Naive thymus-derived CD8-positive, alpha-beta T cell (primary cell): ENCODE results near the gene MMP14. TPM values are rescaled to one million over a fixed set of nuclear protein-coding genes. Genes with fewer than 3 reads are reported as not detected.
A peak's percentile ranks its signal among the peaks of the same experiment; 100 is the strongest.

ENCODE experiments used
- ATAC-seq, 2 donors: fragments of 150-1000 bp; cut with Tn5 transposase in 1 of 2; sonication (Bioruptor Pico), chemical (Tn5 transposase) in 1 of 2; 1 replicate in 1 of 2; 2 replicates in 1 of 2; pipeline ENCODE4 v1.10.0; 2021; ENCODE audit warnings: mild to moderate bottlenecking in 2 of 2, moderate library complexity in 2 of 2
- POLR2A ChIA-PET: fragments of 350-600 bp; sonication (Branson Sonifier 250); formaldehyde crosslinking; loops from one replicate; lab custom pipeline; 2021; ENCODE audit warnings: antibody characterized with exemption; lab: Charles Lee
- DNase-seq, 10 donors: peaks; one replicate each; pipeline versions ENCODE4 v3.0.0 to v3.0.0-alpha.2; 2020 to 2022
- H3K27ac Mint-ChIP-seq, 10 donors: one replicate each; pipeline ENCODE4 v1.8.0; 2020 to 2022; ENCODE audit warnings: mild to moderate bottlenecking in 10 of 10, mixed read lengths in 10 of 10, moderate library complexity in 4 of 10, inconsistent platforms in 1 of 10
- H3K27me3 Mint-ChIP-seq, 5 donors: one replicate each; pipeline ENCODE4 v1.8.0; 2021 to 2022; ENCODE audit warnings: mixed read lengths in 5 of 5
- H3K36me3 Mint-ChIP-seq, 3 donors: one replicate each; pipeline ENCODE4 v1.8.0; 2020 to 2022; ENCODE audit warnings: mixed read lengths in 3 of 3, mild to moderate bottlenecking in 2 of 3, inconsistent platforms in 1 of 3
- H3K4me1 Mint-ChIP-seq, 4 donors: one replicate each; pipeline ENCODE4 v1.8.0; 2021 to 2022; ENCODE audit warnings: mixed read lengths in 4 of 4
- H3K4me3 Mint-ChIP-seq, 10 donors: one replicate each; pipeline ENCODE4 v1.8.0; 2020 to 2022; ENCODE audit warnings: mild to moderate bottlenecking in 10 of 10, mixed read lengths in 10 of 10, moderate library complexity in 6 of 10, inconsistent platforms in 1 of 10
- H3K9me3 Mint-ChIP-seq, 9 donors: one replicate each; pipeline ENCODE4 v1.8.0; 2020 to 2022; ENCODE audit warnings: mixed read lengths in 9 of 9, mild to moderate bottlenecking in 3 of 9, inconsistent platforms in 1 of 9, moderate library complexity in 1 of 9
- polyA plus RNA-seq, 3 donors: library from polyadenylated mRNA; unstranded; fragments of 300-500 nt; fragmentation: Illumina TruSeq; gene quantifications; one replicate each; pipeline ENCODE4 v1.2.3, GENCODE V29; 2021
- total RNA-seq, 8 experiments: library from RNA in 2 of 8; stranded (reverse) in 2 of 8; gene quantifications; one replicate each; pipeline ENCODE4 v1.2.3 and lab custom pipeline; 2021 to 2026

Gene MMP14
- total and polyA plus RNA-seq, 5 experiments from 2014 or later, result 2.5 to 3.3 TPM; not detected in 3

DNA sequence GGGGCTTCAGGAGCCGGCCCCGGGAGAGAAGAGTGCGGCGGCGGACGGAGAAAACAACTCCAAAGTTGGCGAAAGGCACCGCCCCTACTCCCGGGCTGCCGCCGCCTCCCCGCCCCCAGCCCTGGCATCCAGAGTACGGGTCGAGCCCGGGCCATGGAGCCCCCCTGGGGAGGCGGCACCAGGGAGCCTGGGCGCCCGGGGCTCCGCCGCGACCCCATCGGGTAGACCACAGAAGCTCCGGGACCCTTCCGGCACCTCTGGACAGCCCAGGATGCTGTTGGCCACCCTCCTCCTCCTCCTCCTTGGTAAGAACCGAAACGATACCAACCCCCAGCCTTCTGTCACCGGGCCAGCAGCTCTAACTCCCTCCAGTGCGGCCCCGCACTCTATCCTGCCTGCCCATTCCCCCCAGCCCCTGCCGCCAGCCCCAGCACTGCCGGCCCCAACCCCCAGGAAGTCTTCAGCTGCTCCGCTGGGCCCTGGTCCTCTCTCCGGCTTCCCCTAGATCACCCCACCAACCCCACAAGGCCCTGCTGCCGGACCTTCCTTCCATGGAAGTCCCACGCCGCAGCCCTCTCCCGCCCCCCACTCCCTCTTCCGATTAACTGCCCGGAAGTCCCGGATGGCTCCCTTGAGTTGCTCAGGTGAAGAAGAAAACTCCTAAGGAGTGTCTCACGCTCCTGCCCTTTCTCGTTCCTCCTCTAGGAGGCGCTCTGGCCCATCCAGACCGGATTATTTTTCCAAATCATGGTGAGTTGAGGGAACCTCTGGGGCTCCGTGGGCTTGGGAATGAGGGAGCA, 35.8 kb downstream of the MMP14 start:
- H3K27me3 Mint-ChIP-seq, result no peaks in the 10 kb centered on the region
- peaks cover 9 to 39% (median 31%) of the 10 kb centered on the region in 4 donors for H3K4me1 Mint-ChIP-seq
- H3K4me3 Mint-ChIP-seq, result peak overlapping the region; percentile 90 to 99 (median 94)
- POLR2A ChIA-PET, result interaction anchor here (0.6 to 7.2 kb wide), 16 partner anchors 11 to 1424 kb away, joined by 3 to 118 read pairs (median 8); partner anchors contain the start of genes MRPL52, OXA1L, RBM23 and REM2
- peak; percentile 49 to 81 (median 69) for DNase-seq
- H3K27ac Mint-ChIP-seq, result peak overlapping the region; percentile 82 to 99 (median 98)
- ATAC-seq, result peak; percentile 46 to 49
- H3K9me3 Mint-ChIP-seq, result no peaks in the 10 kb centered on the region
- peaks cover 0 to 44% (median 9%) of the 10 kb centered on the region in 3 donors for H3K36me3 Mint-ChIP-seq

DNA sequence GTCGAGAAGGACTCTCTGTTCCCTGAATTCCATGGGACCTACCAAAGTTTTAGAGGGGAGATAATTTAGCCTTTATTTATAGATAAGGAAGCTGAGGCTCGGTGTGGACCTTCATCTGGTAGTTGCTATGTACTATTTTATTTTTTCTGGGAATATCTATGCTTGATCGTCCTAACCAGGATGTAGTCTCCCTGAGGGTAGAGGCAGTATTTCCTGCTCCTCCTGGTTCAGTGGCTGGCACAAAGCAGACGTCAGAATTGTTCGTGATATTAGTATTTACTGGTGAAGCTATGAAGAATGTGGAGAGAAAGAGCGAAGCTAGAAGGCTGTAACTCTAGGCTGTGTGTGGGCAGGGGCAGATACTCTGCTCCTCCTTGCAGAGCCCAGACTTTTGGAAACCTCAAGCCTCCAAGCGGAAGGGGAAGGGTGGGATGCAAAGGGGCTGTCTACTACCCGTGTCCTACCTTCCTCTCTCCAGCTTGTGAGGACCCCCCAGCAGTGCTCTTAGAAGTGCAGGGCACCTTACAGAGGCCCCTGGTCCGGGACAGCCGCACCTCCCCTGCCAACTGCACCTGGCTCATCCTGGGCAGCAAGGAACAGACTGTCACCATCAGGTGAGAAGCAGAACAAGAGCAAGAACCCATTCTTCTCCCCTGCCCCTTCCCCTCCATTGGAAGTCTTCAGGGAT, 36.6 kb downstream of the MMP14 start:
- Mint-ChIP-seq H3K36me3 (peaks cover 0 to 52% (median 13%) of the 10 kb centered on the region in 3 donors), H3K27me3 (no peaks in the 10 kb centered on the region), H3K4me3 (peak overlapping the region; percentile 90 to 95 (median 92)), H3K4me1 (peaks cover 11 to 39% (median 31%) of the 10 kb centered on the region in 4 donors), H3K27ac (peak overlapping the region; percentile 82 to 98 (median 91)), H3K9me3 (no peaks in the 10 kb centered on the region)
- DNase-seq, result no peak
- POLR2A ChIA-PET, result interaction anchor here (0.6 to 7.2 kb wide), 16 partner anchors 12 to 1423 kb away, joined by 3 to 118 read pairs (median 6); partner anchors contain the start of genes OXA1L, RBM23 and REM2
- ATAC-seq, result no peak

DNA sequence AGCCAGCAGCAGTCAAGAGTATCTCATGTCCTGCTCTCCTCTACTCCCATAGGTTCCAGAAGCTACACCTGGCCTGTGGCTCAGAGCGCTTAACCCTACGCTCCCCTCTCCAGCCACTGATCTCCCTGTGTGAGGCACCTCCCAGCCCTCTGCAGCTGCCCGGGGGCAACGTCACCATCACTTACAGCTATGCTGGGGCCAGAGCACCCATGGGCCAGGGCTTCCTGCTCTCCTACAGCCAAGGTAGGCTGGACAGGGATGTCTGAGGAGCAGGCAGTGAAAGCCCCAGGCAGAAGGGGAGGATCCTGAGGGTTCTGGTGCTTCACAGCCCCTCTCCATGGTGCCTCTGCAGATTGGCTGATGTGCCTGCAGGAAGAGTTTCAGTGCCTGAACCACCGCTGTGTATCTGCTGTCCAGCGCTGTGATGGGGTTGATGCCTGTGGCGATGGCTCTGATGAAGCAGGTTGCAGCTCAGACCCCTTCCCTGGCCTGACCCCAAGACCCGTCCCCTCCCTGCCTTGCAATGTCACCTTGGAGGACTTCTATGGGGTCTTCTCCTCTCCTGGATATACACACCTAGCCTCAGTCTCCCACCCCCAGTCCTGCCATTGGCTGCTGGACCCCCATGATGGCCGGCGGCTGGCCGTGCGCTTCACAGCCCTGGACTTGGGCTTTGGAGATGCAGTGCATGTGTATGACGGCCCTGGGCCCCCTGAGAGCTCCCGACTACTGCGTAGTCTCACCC, 38.8 kb downstream of the MMP14 start:
- H3K27ac Mint-ChIP-seq, result no peak overlapping the region
- POLR2A ChIA-PET, result interaction anchor here (7.2 kb wide), 1 partner anchor 11 kb away, joined by 118 read pairs; the partner anchor contains the start of gene REM2
- ATAC-seq (no peak), DNase-seq (no peak)
- peaks cover 11 to 33% (median 29%) of the 10 kb centered on the region in 4 donors for H3K4me1 Mint-ChIP-seq
- peaks cover 0 to 65% (median 17%) of the 10 kb centered on the region in 3 donors for H3K36me3 Mint-ChIP-seq
- no peaks in the 10 kb centered on the region for H3K9me3 Mint-ChIP-seq
- H3K27me3 Mint-ChIP-seq, result no peaks in the 10 kb centered on the region
- peak overlapping the region in 1 of 10 donors; percentile 45 for H3K4me3 Mint-ChIP-seq

DNA sequence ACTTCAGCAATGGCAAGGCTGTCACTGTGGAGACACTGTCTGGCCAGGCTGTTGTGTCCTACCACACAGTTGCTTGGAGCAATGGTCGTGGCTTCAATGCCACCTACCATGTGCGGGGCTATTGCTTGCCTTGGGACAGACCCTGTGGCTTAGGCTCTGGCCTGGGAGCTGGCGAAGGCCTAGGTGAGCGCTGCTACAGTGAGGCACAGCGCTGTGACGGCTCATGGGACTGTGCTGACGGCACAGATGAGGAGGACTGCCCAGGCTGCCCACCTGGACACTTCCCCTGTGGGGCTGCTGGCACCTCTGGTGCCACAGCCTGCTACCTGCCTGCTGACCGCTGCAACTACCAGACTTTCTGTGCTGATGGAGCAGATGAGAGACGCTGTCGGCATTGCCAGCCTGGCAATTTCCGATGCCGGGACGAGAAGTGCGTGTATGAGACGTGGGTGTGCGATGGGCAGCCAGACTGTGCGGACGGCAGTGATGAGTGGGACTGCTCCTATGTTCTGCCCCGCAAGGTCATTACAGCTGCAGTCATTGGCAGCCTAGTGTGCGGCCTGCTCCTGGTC, 39.4 kb downstream of the MMP14 start:
- Mint-ChIP-seq H3K36me3 (peaks cover 0 to 65% (median 17%) of the 10 kb centered on the region in 3 donors), H3K27ac (peak overlapping the region in 1 of 10 donors; percentile 63), H3K9me3 (no peaks in the 10 kb centered on the region), H3K4me3 (peak overlapping the region in 1 of 10 donors; percentile 60), H3K27me3 (no peaks in the 10 kb centered on the region), H3K4me1 (peaks cover 10 to 27% (median 23%) of the 10 kb centered on the region in 4 donors)
- DNase-seq (no peak), ATAC-seq (no peak)
- POLR2A ChIA-PET, result interaction anchor here (0.5 to 7.2 kb wide), 4 partner anchors 10 to 33 kb away, joined by 3 to 118 read pairs (median 5); partner anchors contain the start of gene REM2

DNA sequence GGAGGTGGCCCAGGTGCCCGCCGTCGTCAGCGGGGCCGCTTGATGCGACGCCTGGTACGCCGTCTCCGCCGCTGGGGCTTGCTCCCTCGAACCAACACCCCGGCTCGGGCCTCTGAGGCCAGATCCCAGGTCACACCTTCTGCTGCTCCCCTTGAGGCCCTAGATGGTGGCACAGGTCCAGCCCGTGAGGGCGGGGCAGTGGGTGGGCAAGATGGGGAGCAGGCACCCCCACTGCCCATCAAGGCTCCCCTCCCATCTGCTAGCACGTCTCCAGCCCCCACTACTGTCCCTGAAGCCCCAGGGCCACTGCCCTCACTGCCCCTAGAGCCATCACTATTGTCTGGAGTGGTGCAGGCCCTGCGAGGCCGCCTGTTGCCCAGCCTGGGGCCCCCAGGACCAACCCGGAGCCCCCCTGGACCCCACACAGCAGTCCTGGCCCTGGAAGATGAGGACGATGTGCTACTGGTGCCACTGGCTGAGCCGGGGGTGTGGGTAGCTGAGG, 40.7 kb downstream of the MMP14 start:
- no peaks in the 10 kb centered on the region for H3K27me3 Mint-ChIP-seq
- H3K4me3 Mint-ChIP-seq, result no peak overlapping the region
- POLR2A ChIA-PET, result interaction anchor here (0.8 kb wide), 1 partner anchor 23 kb away, joined by 3 read pairs; no protein-coding TSS in a partner anchor
- peaks cover 0 to 65% (median 17%) of the 10 kb centered on the region in 3 donors for H3K36me3 Mint-ChIP-seq
- DNase-seq, result no peak
- H3K4me1 Mint-ChIP-seq, result peaks cover 13 to 28% (median 23%) of the 10 kb centered on the region in 4 donors
- ATAC-seq, result no peak
- peak overlapping the region in 1 of 10 donors; percentile 33 for H3K27ac Mint-ChIP-seq
- no peaks in the 10 kb centered on the region for H3K9me3 Mint-ChIP-seq

DNA sequence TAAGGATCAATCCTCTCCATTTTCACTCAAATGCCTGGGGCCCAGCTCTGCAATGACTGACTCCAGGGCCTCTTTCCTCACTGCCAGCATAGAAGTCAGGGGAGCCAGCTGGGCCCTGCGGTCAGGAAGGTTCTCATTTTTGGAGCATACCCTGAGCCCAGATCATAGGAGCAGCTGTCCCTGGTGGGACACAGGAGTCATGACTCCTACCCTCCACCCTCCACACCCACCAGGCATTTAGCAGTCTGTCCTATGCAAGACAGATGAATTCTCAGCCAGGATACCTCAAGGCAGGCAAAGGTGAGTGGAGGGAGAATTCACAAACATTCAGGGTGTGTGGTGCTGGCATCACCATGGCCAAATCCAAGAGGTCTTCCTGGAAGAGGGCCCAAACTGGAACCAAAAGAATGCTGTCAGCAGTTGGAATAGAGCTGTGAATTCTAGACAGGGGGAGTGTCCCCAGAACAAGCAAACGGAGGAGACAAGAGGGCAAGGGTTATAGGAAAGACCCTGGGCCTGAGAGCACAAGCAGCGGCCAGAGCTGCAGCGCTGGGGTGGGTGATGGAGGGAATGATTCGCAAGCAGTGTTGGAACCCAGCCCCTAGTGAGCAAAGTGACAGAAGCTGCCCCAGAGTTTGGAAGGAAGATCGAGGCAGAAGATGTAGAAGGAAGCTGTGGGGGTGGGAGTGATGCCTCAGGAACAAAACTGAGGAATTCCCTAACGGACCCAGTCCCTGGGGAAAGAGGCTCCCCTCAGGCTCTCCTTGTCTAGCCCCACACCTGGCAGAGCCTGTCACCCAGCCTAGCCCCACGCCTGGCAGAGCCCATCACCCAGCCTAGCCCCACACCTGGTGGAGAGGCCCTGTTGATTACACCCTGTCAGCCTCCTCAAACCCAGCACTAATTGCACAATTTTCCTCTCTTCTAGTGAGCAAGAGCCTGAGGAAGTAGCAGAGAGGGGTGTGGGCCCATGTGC, 42.2 kb downstream of the MMP14 start:
- Mint-ChIP-seq H3K4me1 (peaks cover 15 to 30% (median 26%) of the 10 kb centered on the region in 4 donors), H3K9me3 (no peaks in the 10 kb centered on the region), H3K4me3 (no peak overlapping the region), H3K27ac (peak overlapping the region in 6 of 10 donors; percentile 5 to 62 (median 23)), H3K36me3 (peaks cover 0 to 54% (median 13%) of the 10 kb centered on the region in 3 donors), H3K27me3 (no peaks in the 10 kb centered on the region)
- POLR2A ChIA-PET, result no interaction called here
- DNase-seq, result no peak
- ATAC-seq, result no peak

DNA sequence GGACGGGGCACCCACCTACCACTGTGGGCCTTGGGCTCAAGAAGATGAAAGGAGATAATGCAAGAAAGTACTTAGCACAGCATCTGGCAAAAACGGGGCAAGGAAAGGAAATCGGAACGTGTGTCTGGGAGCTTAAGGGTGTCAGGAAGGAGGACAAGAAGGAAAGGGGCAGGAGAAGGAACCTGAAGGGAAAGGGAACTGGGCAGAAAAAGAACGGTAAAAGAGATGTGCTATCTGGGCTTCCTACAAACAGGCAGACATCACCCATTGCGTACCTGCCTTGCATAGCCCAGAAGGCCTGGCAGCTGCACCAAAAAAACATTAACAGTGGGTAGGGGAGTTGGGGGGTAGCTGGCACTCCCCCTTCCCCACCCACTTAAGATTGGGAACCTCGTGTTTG, 45.7 kb downstream of the MMP14 start:
- ATAC-seq, result no peak
- POLR2A ChIA-PET, result interaction anchor here (0.7 to 11.2 kb wide), 5 partner anchors 9 to 37 kb away, joined by 3 to 118 read pairs (median 13); partner anchors contain the start of genes LRP10 and RBM23
- Mint-ChIP-seq H3K4me3 (no peak overlapping the region), H3K27me3 (no peaks in the 10 kb centered on the region), H3K27ac (peak overlapping the region in 9 of 10 donors; percentile 10 to 78 (median 51)), H3K9me3 (no peaks in the 10 kb centered on the region), H3K4me1 (peaks cover 18 to 41% (median 36%) of the 10 kb centered on the region in 4 donors), H3K36me3 (peaks cover 0 to 22% (median 8%) of the 10 kb centered on the region in 3 donors)
- DNase-seq, result no peak

DNA sequence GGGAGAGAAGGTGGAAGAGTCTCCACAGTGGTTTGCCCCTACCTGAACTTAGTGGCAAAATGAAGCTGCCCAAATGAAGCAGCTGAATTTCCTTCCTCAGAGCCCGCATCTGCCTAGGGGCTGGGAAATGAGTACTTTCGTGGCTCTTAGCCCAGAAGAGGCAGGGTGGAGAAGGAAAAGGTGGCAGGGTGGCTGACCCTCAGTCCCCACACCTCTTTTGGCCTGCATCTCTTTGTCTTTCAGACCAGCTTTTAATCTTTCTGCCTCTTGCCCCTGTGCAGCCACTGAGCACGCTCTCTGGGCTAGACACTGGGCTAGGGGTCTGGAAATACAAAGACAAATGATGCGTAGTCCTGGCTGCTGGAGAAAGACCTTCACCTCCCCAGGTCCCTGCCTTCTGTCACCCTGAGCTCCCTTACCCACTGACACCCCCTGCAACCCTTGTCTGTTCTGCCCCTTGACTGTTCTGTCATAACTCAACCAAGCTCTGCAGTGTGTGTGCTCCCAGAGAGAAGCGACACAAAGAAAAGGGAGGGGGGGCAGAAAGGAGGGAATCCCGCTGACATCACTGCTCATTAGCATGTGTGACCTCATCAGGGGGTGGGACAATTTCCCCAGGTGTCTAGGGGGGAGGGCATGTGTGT, 46.3 kb downstream of the MMP14 start:
- peak overlapping the region in 8 of 10 donors; percentile 10 to 88 (median 50) for H3K27ac Mint-ChIP-seq
- no peak overlapping the region for H3K4me3 Mint-ChIP-seq
- peaks cover 0 to 17% (median 6%) of the 10 kb centered on the region in 3 donors for H3K36me3 Mint-ChIP-seq
- POLR2A ChIA-PET, result interaction anchor here (0.7 to 11.2 kb wide), 6 partner anchors 10 to 73 kb away, joined by 3 to 118 read pairs (median 8); partner anchors contain the start of genes LRP10 and RBM23
- peak in 7 of 10 donors; percentile 30 to 71 (median 46) for DNase-seq
- H3K4me1 Mint-ChIP-seq, result peaks cover 21 to 47% (median 42%) of the 10 kb centered on the region in 4 donors
- no peaks in the 10 kb centered on the region for H3K9me3 Mint-ChIP-seq
- peak in 1 of 2 donors; percentile 14 for ATAC-seq
- no peaks in the 10 kb centered on the region for H3K27me3 Mint-ChIP-seq

DNA sequence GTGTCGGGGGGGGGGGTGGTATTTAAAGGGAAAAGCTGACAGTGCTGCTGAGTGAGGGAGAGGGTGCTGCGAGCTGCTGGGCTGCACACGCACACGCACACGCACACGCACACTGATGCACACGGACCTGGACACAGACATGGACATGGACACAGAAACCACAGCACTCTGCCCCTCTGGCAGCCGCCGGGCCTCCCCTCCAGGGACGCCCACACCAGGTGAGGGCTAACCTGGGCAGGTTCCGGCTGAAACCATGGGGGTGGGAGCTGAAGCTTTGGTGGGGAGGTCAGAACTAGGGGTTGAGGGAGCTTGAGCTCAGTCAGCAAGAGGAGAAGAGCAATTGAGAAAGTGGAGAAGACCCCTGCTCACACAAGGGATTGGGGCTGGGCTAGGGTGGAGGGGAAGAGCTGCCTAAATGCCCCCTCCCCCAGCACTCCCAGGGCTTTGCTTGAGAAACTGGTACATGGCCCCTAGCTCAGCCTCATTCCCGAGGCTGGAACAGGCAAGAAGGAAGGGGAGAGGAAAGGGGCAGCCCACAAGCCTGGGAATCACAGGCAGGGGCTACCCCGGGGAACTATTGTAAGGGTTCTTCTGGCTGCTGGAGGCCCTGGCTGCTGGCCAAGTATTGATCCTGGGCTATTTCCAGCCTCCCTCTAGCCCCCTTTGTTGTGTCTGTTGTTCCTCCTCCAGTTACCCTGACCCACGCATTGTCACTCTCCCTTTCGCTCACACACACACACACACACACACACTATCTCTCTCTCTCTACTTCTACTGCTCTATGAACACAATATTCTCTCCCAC, 47.0 kb downstream of the MMP14 start, which contains the start of gene REM2:
Gene REM2, plus strand, starts transcription at position 50 of the 804 bp plus-strand sequence. Its CDS starts 66 bp downstream, at position 116.
- Mint-ChIP-seq H3K4me3 (peak within 1 kb of the TSS in 1 of 10 donors; percentile 59), H3K36me3 (peaks cover 0 to 9% (median 0%) of the 10 kb centered on the region in 3 donors), H3K9me3 (no peaks in the 10 kb centered on the region), H3K4me1 (peaks cover 24 to 54% (median 49%) of the 10 kb centered on the region in 4 donors), H3K27me3 (no peaks in the 10 kb centered on the region), H3K27ac (peak within 1 kb of the TSS; percentile 14 to 88 (median 63))
- ATAC-seq (no peak), DNase-seq (no peak)
- POLR2A ChIA-PET, result interaction anchor here (0.8 to 11.2 kb wide), 5 partner anchors 10 to 72 kb away, joined by 4 to 118 read pairs (median 13); partner anchors contain the start of genes LRP10 and RBM23
